SH-SY5Y (cell line): ENCODE measurements around the gene FUT8.

Source experiments
- GATA2 ChIP-seq: IDR thresholded peaks from 2 replicates; pipeline ENCODE4 v1.6.1; 2011; ENCODE audit warnings: mild to moderate bottlenecking, low read depth, low read length
- GATA3 ChIP-seq: IDR thresholded peaks from 2 replicates; pipeline ENCODE4 v1.6.1; 2011; ENCODE audit warnings: low read depth, mild to moderate bottlenecking, low read length, moderate library complexity

DNA sequence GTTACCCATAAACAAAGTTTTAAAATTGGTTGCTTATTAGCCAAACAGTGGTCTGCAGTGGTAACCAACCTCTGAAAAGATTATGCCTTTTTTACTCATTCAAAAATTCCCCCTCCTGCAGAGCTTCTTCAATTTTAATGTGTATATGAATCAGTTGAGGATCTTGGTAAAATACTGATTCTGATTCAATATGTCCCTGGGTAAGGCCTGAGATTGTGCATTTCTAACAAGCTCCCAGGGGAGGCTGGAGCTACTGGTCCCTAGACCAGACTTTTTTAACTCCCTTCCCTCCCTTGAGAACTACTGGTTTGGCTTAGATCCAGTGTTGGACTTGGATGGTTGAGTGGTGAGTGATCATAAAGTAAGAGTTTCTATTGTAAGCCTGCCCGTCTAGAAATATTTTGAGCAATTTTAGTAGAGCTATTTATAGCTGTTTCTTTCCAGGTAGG lies 90.2 kb downstream of the FUT8 start:
- TF ChIP-seq GATA2: no peak
- TF ChIP-seq GATA3: no peak
